ENCODE results near the gene SCN1A.
"Not testable (repeated sequence)": the region's sequence is repeated elsewhere in the genome, so short reads cannot be mapped to it uniquely, and the experiment has no call there.

The SCN1A gene

DNA sequence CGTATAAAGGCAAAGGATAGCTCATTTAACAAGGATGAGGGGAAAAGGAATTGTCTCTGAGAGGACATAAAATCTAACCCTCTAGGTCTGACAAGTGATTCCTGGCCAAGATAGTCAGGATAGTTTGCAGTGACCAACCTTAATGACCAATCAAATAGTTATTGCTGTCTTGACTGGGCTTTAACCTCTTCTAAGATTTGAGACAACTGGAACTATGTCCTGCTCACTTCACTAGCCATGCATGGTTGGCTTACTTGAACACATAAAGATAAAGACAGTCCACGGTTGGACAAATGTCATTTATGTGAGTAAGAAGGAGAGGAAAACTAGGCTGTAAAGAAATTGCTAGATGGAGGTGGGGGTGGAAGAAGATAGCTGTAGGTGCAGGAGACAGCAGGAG lies 53.8 kb downstream of the SCN1A start:
- no peak for DNase-seq

DNA sequence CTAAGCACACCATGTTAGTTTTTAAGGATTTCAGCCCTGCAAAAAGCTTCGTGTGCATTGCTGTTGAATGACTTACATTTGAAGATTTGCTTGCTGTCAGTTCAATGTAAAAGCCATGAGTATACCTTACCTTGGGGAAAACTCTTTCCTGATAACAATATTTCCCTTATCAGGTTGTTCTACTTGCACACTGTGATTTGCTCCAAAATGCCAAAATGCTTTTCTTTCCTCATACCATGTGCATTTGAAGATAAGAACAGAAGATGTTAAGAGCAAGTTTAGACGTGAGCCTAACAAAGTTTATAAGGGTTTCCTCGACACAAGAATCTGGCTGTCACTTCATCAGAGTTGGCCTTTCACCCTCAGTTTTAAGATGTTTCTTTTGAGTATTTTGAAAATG lies 57.6 kb downstream of the SCN1A start:
- DNase-seq = no peak

DNA sequence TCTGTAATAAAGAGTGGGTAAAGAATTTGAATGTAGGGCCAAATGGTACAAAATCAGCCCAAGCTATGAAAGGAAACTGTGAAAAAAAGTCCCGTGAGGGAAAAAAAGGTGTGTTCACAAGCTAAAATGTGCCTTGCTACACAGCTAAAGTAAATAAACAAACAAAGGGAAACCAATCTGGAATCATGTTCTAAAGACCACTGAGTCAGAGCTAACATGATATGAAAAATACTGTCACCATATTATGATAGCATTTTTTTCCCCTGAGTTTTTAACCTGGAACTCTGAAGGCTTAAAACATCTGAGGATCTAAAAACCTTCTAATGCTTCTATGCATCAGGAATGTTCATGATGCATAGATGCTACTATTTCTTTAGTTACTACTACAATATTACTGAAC lies 58.8 kb downstream of the SCN1A start:
- no peak for DNase-seq

DNA sequence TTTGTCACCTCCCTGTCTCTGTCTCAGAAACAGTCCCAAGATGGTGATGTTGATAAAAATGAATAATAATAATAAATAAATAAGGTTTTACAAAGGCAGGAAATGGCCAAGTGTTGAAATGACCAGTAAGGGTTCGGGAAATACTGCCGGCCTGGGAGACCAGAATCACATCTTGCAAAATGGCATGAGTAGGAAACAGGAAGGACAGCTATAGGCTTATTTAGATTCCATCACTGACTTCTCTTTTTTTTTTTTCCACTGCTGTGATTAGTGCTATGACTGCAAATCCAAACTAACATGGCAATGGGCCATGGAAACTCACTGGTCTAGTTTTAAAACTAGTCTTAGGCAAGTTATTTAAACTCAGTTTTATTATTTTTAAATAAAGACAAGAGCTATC lies 60.6 kb downstream of the SCN1A start:
- no peak for DNase-seq

DNA sequence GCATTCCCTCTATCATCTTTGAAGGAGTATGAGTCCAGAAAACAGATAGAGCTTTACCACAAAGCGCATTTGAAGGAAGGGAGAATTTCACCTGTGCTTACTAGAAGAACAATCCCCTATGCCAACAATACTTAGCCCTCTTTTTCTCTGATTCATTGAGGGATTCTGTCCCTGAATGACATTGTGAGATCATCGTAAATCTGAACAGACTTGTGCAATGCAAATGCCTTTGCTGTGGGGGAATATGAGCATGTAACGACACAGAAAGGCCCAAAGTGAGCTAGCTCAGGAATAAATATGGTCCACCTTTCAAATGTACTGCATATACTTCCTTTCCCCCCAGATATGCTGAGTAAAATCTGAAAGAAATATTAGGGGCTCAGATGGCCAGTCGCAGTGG lies 67.6 kb downstream of the SCN1A start:
- no peak for DNase-seq

DNA sequence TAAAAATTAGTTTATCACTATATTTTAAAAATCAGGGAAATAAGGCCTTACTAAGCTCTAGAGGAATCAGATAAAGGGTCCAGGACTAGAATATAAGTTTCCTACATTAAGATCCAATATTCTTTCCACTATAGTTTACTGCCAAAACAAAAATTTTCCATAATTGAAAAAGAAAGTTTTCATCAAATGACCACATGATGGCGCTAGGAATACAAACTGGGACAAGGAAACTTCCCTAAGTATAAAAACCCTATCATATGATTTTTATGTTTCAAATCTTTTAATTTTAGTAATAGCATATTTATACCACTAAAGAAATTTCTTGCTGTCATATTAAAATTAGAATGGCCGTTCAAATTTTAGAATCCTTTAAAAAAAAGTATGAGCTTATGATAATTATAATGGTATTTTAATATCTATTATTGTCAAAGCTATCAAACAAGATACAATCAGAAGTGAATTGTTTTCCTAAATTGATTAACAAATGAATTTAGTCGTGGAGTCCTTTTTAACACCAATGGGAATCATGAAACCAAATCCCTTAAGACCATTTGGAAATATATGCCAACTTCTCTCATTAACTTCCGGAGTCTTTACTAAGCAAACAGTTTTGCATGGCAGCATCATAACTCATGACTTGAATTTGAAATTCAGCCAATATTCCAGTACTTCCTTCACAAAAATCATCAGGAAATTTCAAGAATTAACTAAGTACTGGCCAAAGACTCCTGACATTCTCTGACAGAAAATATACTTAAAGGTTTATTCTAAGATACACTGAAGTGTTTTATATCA lies 70.3 kb downstream of the SCN1A start:
- no peak for DNase-seq

DNA sequence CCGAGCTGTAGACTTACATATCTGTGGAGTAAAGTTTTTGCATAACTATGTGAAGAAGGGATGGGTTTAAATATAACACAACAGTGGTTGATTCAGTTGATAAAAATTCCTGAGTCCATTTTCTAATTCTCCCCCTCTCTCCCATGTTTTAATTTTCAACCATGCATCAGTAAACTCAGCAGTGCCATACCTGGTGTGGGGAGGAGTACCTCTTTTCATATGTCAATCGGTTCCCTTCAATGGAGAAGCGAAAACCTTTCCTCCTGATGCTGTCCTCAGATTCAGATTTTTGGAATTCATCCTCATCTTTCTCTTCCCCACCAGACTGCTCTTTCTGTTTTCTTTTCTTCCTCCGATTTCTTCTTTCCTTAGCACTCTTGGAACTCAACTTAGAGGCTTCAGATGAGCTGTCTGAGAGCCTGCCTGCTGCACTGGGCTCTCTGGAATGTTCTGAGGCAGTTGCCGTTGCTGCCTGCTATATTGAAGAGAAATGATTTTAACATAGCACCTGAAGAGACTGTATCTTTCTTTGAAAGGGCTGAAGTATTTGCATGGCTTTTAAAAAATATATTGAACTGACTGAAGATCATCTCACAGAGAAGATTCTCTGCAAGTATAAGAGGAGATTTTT lies 82.9 kb downstream of the SCN1A start:
- no peak for DNase-seq

DNA sequence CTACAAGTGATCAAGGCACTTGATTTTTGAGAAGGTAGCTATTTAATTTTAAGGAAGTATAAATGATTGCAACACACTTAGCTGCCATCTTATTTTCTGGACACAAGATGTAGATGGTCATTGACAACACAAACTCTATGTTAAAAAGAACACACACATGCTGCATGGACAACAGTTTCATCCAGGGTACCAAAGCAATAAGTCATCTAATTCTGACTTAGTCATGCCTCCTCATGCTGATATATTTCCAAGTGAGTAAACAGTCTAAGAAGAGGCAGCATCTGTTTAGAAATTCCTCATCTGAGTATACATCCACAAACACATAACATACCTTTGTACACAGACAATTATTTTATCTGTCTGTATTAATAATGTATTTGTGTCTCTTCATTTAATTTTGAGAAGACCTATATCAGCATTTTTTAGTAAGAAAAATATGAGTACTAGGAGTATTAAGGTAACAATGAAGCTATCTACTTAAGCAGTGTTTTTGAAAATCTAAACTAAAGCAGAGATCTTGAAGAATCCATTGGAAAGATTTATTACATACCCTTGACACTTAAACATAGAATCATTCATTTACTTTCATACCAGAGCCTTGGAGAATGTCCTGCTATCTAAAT lies 84.9 kb downstream of the SCN1A start:
- DNase-seq = no peak

DNA sequence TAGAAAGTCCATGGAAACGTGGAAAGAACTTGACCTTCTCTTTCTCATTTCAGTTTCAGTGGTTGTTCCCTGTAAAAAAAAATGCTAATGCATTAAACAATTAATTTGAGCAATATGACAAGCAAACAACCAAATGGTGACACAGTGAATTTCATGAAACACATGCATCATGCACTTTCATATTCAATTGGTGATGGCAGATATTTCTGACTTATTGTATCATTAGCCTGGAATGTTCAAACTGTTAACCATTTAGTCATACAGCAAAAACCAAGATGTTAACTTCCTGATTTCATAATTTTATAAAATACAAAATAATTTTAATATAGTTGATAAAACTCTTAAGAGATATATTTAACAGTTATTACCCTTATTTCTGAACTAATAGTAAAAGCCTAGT lies 85.5 kb downstream of the SCN1A start:
- no peak for DNase-seq

DNA sequence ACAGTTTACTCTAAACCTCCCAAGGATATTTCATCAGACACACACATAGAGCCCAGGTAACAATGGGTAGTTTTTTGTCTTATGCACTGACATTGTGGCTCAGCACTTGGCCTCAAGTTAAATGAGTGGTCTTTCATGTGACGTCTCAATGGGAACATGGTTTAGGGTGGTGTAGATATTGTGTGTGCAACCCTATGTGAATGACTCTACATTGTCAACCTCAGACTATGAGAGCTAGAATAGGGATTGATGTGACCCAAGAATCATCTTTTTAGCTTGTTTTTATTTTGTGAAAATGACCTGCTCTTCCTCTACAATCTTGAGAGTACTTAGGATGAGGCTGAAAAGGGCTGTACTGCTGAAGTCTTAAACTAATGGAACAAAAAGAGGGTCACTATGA lies 86.2 kb downstream of the SCN1A start:
- no peak for DNase-seq

DNA sequence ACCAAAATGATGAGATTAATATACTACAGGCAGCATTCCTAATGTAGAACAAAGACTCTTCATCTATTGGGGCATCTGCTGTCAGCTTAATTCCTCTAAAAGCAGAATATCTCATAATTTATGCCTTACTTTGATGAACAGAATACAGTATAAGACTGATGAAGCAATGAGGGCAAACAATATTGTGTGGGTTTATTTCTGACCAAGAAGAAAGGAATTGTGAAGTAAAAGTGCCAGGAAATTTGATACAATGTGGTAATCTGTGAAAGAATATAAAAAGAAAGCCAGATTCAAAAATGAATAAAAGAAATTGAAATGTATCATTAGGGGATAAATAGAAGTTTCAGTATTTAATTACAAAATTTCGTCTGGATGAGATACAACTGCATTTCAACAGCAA lies 95.5 kb downstream of the SCN1A start:
- DNase-seq = no peak

DNA sequence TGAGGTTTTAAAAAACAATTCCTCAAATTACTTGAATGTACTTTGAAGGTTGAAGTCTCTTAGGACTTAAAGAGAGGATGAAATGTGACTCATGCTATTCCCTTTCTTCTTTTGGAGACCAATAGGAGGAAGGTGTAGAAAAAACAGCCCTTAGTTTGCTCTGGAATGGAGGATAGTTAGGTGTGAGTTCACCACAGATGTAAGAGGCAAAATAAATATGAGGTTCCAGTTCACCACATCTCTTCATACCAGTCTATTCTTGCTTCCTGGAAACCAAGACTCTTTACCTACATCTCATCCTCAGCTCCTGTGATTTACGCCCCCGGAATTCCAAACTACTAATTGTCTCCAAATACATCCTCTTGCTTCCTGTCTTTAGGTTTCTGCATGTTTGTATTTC lies 96.8 kb downstream of the SCN1A start:
- DNase-seq = no peak

DNA sequence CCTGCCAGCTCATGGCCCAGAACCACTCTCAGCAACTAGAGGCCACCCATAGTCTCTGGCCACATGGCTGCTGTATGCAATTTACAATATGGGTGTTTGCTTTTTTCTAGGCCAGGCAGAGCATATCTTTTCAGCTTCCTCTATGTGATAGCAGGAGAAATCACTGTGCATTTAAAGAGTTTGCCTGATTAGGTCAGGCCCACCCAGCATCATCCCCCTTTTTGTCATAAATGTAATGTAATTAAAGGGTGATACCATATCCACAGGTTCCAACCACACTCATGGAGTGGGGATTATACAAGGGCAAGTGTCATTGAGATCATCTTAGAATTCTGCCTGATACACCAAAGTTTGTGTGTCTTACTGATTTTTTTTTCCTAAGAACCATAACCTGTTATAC lies 102.5 kb downstream of the SCN1A start:
- no peak for DNase-seq

DNA sequence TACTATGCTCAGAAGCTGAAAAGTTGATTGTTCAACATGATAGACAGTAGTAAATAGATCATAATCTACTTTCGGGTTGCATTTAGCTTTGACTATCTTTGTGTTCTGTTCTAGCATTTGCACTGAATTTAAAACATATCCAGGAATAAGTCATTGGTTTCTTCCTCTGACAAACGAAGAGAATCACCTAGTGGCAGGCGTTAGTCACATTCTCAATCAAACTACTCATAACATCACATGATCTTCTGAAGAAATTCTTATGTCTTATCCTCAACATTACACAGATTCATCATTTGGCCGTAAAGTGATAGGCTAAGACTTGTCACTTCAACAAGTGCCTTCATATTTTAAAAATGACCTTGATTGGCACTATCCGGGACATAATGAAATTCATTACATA lies 110.6 kb downstream of the SCN1A start:
- no peak for DNase-seq

DNA sequence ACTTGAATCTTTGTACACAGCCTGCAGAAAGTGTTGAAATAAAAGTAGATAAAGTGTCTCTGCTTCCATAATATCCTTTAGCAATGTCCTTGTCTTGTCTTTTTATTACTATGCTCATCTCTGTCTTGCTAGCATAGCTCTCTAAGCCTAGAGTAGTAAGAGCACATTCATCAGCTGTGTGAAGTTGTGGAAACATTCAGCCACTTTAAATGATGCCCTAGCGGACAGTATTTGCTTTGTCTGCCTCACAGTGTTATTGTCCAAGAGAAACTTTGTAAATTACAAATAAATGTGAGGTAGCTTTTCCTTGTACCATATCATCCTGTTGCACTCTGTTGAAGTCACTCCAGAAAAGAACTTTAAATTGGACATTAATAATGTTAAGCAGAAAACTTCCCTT lies 113.9 kb downstream of the SCN1A start:
- DNase-seq = no peak

DNA sequence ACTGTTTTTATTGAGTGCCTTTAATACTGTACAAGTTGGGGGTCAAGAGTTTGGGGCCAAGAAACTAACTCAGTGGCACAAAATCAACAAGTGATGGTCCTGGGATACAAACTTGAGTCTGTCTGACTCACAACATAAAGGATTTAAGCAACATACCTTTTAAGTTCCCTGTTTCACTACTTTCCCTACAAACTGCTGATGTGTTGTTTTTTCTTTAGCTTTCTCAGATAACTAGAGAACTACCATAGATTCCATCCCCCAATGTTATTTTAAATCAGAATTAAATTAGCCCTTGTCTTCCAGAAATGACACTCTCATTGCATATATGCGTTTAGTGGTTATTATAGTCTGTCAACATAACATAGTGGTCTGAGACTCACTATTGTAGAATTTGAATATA lies 116.2 kb downstream of the SCN1A start:
- no peak for DNase-seq

DNA sequence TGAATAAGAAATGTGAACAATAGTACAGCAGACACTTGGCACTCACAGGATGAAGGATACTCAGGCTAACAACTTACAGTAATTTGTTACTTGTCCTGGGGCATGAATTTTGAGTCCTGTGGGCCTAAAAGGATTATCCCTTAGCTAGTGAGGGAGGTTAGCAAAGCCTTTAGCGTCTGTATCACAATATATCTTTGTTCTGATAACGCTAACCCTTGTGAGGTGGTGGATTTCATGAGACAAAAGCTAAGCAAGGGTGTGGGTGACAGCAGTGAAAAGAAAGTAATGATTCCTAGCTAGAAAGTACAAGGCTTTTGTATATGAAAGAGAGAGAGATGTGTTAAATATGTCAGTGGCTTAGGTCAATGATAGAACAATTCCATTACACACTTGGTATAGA lies 127.4 kb downstream of the SCN1A start:
- DNase-seq = no peak

DNA sequence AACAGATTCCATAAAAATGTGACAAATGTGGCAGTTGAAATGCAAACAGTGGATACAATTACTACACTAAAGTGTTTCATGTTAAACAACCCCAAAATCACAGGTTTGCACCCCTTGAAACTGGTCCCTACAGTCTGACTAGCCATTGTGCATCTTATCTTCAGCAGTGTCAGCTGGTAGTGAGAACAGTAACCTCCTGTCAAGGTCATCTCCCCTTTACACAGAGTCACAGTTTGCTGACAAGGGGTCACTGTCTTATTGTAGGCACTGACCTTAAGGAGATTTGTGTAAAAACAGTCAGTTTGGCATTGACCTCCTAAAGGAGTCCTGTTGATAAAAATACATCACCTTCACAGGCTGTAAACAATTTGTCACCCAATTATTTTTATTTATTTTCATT lies 137.0 kb downstream of the SCN1A start:
- DNase-seq = no peak

DNA sequence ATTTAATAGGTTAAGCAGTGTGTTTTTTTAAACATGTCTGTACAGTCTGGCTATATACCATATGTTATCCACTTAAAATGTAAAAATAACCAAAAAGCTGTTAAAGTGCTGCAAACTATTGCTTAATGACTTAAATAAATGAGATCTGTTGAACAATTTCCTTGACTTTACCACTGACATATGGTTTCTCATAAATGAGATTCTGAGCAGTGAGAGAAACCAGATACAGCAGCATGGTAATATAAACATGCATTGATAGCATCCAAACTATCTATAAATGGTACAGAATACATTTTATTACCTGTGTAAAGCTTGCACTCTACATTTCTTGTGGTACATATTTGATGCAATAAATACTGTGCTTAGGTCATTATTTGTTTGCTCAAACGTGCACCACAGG lies 138.0 kb downstream of the SCN1A start:
- DNase-seq = no peak

DNA sequence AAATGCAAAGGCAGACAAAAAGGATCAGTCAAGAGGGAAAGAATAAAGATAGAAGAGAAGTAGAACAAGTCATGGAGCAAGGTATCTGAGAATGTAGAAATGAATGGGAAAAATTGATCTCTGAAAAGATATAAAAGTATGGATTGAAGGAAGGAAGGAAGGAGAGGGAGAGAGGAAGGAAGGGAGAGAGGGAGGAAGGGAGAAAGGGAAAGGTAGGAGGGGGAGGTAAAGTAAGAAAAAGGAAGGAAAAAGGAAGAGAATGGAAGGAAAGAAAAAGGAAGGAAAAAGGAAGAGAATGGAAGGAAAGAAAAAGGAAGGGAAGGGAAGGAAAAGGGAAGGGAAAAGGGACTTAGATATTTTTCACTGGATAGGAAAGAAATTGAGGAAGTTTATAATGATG lies 142.7 kb downstream of the SCN1A start:
- DNase-seq = no peak

DNA sequence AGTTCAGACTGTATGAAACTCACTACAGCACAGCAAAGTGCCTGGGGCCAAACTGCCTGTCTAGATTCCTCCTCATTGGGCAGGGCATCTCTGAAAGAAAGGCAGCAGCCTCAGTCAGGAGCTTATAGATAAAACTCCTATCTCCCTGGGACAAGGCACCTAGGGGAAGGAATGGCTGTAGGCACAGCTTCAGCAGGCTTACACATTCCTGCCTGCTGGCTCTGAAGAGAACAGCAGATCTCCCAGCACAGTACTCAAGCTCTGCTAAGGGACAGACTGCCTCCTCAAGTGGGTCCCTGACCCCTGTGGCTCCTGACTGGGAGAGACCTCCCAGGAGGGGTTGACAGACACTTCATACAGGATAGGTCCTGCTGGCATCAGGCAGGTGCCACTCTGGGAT lies 155.7 kb downstream of the SCN1A start:
- DNase-seq = not testable (repeated sequence)

DNA sequence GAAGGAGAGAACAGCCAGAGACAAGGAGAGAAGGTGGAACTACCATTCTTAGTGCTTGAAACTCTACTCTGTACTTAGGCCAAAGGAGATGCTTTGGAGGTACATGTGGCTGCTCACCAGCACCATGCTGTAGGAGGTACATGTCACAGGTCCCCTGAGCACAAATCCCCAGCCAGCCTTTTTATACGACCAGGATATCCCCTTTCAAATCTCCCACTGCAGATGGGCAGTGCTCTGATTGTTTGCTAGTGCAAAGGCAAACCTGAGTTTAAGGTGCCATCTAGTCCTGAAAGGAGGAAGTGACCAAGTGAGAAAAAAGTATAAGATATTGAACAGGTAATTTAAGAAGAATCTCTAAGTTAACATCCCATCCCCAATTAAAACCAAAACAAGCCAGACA lies 157.2 kb downstream of the SCN1A start:
- no peak for DNase-seq

DNA sequence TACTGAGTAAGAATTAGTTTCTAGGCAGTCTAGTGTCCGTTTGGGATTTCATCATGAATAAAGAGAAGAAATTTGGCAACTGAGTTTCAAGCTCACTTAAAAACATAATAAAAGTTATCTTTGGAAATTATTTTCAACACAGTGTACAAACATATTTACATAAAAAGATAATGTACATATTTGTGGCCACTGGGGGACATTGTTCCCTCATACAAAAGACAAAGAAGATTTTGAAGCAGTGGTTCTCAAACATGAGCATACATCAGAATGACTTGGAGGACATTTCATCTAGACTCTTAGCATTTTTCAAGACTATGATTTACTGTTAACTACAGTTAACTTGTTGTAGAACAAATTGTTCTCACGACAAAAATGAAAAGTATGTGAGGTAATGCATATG lies 158.6 kb downstream of the SCN1A start:
- DNase-seq = no peak

DNA sequence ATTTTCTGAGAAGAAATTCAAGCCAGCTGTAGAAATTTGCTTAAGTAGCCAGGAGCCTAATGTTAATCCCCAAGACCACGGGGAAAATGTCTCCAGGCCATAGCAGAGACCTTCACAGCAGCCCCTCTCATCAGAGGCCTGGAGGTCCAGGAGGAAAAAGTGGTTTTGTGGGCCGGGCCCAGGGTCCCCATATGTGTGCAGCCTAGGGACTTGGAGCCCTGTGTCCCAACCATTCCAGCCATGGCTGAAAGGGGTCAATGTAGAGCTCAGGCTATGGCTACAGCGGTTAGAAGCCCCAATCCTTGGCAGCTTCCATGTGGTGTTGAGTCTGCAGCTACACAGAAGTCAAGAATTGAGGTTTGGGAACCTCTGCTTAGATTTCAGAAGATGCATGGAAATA lies 160.1 kb downstream of the SCN1A start:
- DNase-seq = no peak

DNA sequence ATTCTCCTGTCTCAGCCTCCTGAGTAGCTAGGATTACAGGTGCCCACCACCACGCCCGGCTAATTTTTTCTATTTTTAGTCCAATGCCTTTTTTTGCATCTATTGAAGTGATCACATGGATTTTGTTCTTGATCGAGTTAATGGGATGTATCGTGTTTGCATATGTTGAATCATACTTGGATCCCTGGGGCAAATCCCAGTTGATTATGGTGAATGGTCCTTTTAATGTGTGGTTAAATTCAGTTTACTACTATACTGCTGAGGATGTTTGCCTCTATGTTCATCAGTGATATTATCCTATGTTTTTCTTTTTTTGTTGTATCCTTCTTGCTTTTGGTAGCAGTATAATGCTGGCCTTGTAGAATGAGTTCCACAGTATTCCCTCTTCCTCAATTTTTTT lies 166.0 kb downstream of the SCN1A start:
- DNase-seq = no peak
